OCI-LY7 (cell line): ENCODE data around the gene TXNDC8. TPM values are rescaled to one million over a fixed set of nuclear protein-coding genes. Genes with fewer than 3 reads are reported as not detected.

Experiments
- BruUV-seq: library from RNA; stranded (reverse); fragments of 400-500 nt; replicated peaks from 2 replicates; lab custom pipeline; 2021; lab: Mats Ljungman, UMichigan
- CTCF ChIA-PET: fragments of 300-600 bp; sonication (Branson Sonifier 250); formaldehyde crosslinking; loops from one replicate; lab custom pipeline; 2022; ENCODE audit warnings: antibody characterized with exemption; ENCODE audit not compliant: unreplicated experiment; lab: Charles Lee
- POLR2A ChIA-PET: fragments of 300-600 bp; sonication (Branson Sonifier 250); formaldehyde crosslinking; loops from one replicate; lab custom pipeline; 2022; ENCODE audit warnings: antibody characterized with exemption; lab: Charles Lee
- DNase-seq: peaks from one replicate; pipeline ENCODE4 v3.0.0-alpha.2; 2015; ENCODE audit warnings: low spot score
- H2AFZ ChIP-seq: fragments of 200-600 bp; sonication (generic), shearing (Covaris generic); 2 replicates; pipeline ENCODE4 v1.6.1; 2014; ENCODE audit warnings: mild to moderate bottlenecking, antibody characterized with exemption, low read length, moderate library complexity
- H3K27ac ChIP-seq: fragments of 200-600 bp; sonication (generic); 2 replicates; pipeline ENCODE4 v1.5.1; 2014; ENCODE audit warnings: mixed run types, low read depth, mild to moderate bottlenecking, moderate library complexity, low read length, inconsistent platforms; ENCODE audit not compliant: poor library complexity, severe bottlenecking
- H3K36me3 ChIP-seq: fragments of 200-600 bp; sonication (generic); 2 replicates; pipeline ENCODE4 v1.6.1; 2014; ENCODE audit warnings: mild to moderate bottlenecking, antibody characterized with exemption, low read length, moderate library complexity, mixed read lengths; ENCODE audit not compliant: insufficient read depth
- H3K4me1 ChIP-seq: fragments of 200-600 bp; sonication (generic); 2 replicates; pipeline ENCODE4 v1.5.1; 2014; ENCODE audit warnings: mild to moderate bottlenecking, low read length; ENCODE audit not compliant: insufficient read depth, poor library complexity, severe bottlenecking
- H3K4me2 ChIP-seq: fragments of 200-600 bp; sonication (generic); 2 replicates; pipeline ENCODE4 v1.6.1; 2014; ENCODE audit warnings: mild to moderate bottlenecking, low read length
- H3K4me3 ChIP-seq: fragments of 200-600 bp; sonication (generic); 2 replicates; pipeline ENCODE4 v1.5.1; 2014; ENCODE audit warnings: mild to moderate bottlenecking, low read depth, low read length; ENCODE audit not compliant: poor library complexity, severe bottlenecking
- H3K79me2 ChIP-seq: fragments of 200-600 bp; sonication (generic); 2 replicates; pipeline ENCODE4 v1.6.1; 2016; ENCODE audit warnings: low read depth, mild to moderate bottlenecking, low read length, moderate library complexity, mixed read lengths; ENCODE audit not compliant: insufficient read depth
- H3K9me2 ChIP-seq: fragments of 200-600 bp; sonication (generic); 2 replicates; pipeline ENCODE4 v1.6.1; 2016; ENCODE audit warnings: mild to moderate bottlenecking, low read length, mixed read lengths; ENCODE audit not compliant: insufficient read depth
- H3K9me3 ChIP-seq: fragments of 200-600 bp; sonication (generic); 2 replicates; pipeline ENCODE4 v1.6.1; 2014; ENCODE audit warnings: mild to moderate bottlenecking, mixed run types, low read length, mixed read lengths
- H4K20me1 ChIP-seq: fragments of 200-600 bp; sonication (generic); 2 replicates; pipeline ENCODE4 v1.6.1; 2014; ENCODE audit warnings: mild to moderate bottlenecking, antibody characterized with exemption, low read length, moderate library complexity, mixed read lengths; ENCODE audit not compliant: insufficient read depth
- EZH2phosphoT487 ChIP-seq: fragments of 200-600 bp; sonication (generic); IDR thresholded peaks from 2 replicates; pipeline ENCODE4 v1.6.1; 2018; ENCODE audit warnings: low read depth, borderline replicate concordance, mild to moderate bottlenecking, mixed run types, antibody characterized with exemption, low read length, moderate library complexity, mixed read lengths
- intact Hi-C: fragments of 100-400 bp; cut with micrococcal nuclease; formaldehyde crosslinking; loops from one replicate; pipeline ENCODE4 v1.10.0; 2022; ENCODE audit not compliant: unreplicated experiment
- total RNA-seq, 2 experiments: library from RNA; depleted of rRNA in 1 of 2; stranded (reverse); fragments of >200 nt in 1 of 2; shearing (Covaris generic) in 1 of 2; gene quantifications; 2 replicates each; pipeline ENCODE4 v1.2.3, GENCODE V29; 2014 to 2022
- TF ChIP-seq, protein P1 (sequence below): fragments of 200-600 bp; sonication (generic); conservative IDR thresholded peaks from 2 replicates; pipeline ENCODE4 v1.5.1; 2014; ENCODE audit warnings: mild to moderate bottlenecking, antibody characterized with exemption, low read length, moderate library complexity, mixed read lengths

Gene TXNDC8
- total RNA-seq, 2 experiments from 2014 or later, result not detected

DNA sequence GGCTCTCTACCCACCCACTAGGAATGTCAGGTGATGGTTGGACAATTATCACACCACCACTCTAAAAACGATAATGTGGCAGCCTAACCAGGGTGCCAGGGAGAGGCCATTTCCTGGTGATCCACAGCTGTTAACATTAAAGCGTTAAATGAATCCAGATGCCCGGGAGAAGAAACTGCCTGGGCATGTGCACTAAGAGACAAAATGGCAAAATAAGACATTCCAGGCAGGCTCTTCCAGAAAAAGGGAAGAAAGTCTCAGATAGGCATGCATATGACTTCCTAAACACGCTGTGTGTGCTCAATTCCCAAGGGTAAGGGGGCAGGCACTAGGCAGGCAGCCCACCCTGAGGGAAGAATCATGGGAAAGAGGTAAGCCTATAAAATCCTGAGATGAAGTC is 76.8 kb downstream of the TXNDC8 start:
- POLR2A ChIA-PET, result interaction anchor here (0.5 to 1.3 kb wide), 4 partner anchors 12 to 243 kb away, joined by 3 to 4 read pairs (median 3); no protein-coding TSS in a partner anchor
- H3K9me3 ChIP-seq, result no peaks in the 10 kb centered on the region
- intact Hi-C loops, result no loop called here
- no peaks in the 10 kb centered on the region for H3K36me3 ChIP-seq
- H3K79me2 ChIP-seq, result peaks cover 1% of the 10 kb centered on the region; the same call in 1 of the 2 replicates
- no peaks in the 10 kb centered on the region for H4K20me1 ChIP-seq
- TF ChIP-seq EZH2phosphoT487, result no peak
- TF ChIP-seq, protein P1, sequence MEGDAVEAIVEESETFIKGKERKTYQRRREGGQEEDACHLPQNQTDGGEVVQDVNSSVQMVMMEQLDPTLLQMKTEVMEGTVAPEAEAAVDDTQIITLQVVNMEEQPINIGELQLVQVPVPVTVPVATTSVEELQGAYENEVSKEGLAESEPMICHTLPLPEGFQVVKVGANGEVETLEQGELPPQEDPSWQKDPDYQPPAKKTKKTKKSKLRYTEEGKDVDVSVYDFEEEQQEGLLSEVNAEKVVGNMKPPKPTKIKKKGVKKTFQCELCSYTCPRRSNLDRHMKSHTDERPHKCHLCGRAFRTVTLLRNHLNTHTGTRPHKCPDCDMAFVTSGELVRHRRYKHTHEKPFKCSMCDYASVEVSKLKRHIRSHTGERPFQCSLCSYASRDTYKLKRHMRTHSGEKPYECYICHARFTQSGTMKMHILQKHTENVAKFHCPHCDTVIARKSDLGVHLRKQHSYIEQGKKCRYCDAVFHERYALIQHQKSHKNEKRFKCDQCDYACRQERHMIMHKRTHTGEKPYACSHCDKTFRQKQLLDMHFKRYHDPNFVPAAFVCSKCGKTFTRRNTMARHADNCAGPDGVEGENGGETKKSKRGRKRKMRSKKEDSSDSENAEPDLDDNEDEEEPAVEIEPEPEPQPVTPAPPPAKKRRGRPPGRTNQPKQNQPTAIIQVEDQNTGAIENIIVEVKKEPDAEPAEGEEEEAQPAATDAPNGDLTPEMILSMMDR, result no peak
- no peak overlapping the region for H3K4me2 ChIP-seq
- DNase-seq, result no peak
- no peak overlapping the region for H2AFZ ChIP-seq
- H3K9me2 ChIP-seq, result no peaks in the 10 kb centered on the region
- H3K4me3 ChIP-seq, result no peak overlapping the region
- CTCF ChIA-PET, result no interaction called here
- BruUV-seq, result no TSS peak
- H3K4me1 ChIP-seq, result peaks cover 12% of the 10 kb centered on the region
- H3K27ac ChIP-seq, result no peak overlapping the region

DNA sequence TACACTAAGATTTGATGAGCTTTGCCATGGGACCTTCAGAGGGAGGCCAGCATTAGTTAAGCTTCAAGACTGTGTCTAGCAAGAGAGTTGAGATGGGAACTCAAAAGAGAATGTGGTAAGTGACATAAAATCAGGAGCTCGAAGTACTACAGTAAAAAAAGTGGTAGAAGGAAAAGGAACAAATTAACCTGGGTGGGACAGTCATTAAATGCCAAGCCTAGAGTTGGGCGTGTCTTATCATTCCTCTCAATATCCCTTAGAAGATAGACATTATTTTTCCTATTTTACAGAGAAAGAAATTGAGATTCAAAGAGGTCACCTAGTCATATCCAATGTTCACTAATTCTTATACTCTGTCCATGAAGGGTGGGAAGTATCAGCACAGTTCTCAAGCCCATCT is 78.1 kb downstream of the TXNDC8 start:
- BruUV-seq, result no TSS peak
- no peak overlapping the region for H2AFZ ChIP-seq
- TF ChIP-seq EZH2phosphoT487, result no peak
- TF ChIP-seq, protein P1, result no peak
- CTCF ChIA-PET, result no interaction called here
- no peaks in the 10 kb centered on the region for H3K9me2 ChIP-seq
- POLR2A ChIA-PET, result interaction anchor here (0.6 to 1.1 kb wide), 4 partner anchors 9 to 1207 kb away, joined by 3 to 5 read pairs (median 4); no protein-coding TSS in a partner anchor
- H3K36me3 ChIP-seq, result no peaks in the 10 kb centered on the region
- no peak overlapping the region for H3K4me2 ChIP-seq
- intact Hi-C loops, result loop anchor here (5.0 kb wide), 1 partner anchor 48 kb away; no protein-coding TSS in a partner anchor
- peaks cover 15% of the 10 kb centered on the region; the same call in 1 of the 2 replicates for H3K79me2 ChIP-seq
- no peak overlapping the region for H3K4me3 ChIP-seq
- no peaks in the 10 kb centered on the region for H3K9me3 ChIP-seq
- H3K4me1 ChIP-seq, result peaks cover 16% of the 10 kb centered on the region
- H4K20me1 ChIP-seq, result peaks cover 10% of the 10 kb centered on the region; the same call in 1 of the 2 replicates
- no peak overlapping the region for H3K27ac ChIP-seq
- no peak for DNase-seq

DNA sequence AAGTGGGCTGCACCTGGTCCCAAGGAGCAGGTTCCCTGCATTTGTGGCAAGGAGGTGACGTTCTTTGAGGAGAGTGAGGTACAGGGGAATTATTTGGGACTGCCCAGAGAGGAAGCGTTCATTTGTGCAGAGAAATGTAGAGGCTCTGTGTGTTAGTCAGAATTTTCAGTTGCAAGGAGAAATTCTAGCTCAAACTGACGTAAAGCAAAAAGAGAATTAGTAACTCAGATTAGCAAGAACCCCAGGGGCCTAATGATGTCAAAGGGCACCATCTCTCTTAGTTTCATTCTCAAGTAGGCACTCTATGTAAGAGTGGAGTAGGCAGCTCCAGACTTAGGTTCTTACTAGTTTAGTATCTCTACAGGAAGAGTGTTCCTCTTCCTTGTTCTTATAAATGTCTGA is 79.0 kb downstream of the TXNDC8 start:
- peaks cover 20% of the 10 kb centered on the region for H3K4me1 ChIP-seq
- H4K20me1 ChIP-seq, result peaks cover 14% of the 10 kb centered on the region; the same call in 1 of the 2 replicates
- H3K4me2 ChIP-seq, result no peak overlapping the region
- ChIA-PET CTCF (no interaction called here), POLR2A (interaction anchor here (0.8 to 1.1 kb wide), 3 partner anchors 10 to 48 kb away, joined by 3 read pairs; no protein-coding TSS in a partner anchor)
- peaks cover 23% of the 10 kb centered on the region for H3K79me2 ChIP-seq
- no peaks in the 10 kb centered on the region for H3K9me2 ChIP-seq
- H3K9me3 ChIP-seq, result no peaks in the 10 kb centered on the region
- H3K36me3 ChIP-seq, result no peaks in the 10 kb centered on the region
- H3K4me3 ChIP-seq, result no peak overlapping the region
- no peak for TF ChIP-seq EZH2phosphoT487
- TF ChIP-seq, protein P1, result no peak
- DNase-seq, result no peak
- H3K27ac ChIP-seq, result no peak overlapping the region
- intact Hi-C loops, result loop anchor here (5.0 kb wide), 1 partner anchor 49 kb away; no protein-coding TSS in a partner anchor
- BruUV-seq, result no TSS peak
- peak overlapping the region; percentile 6; the same call in 1 of the 2 replicates for H2AFZ ChIP-seq
